B cell (primary cell): ENCODE data around the gene F12. TPM values are rescaled to one million over a fixed set of nuclear protein-coding genes. Genes with fewer than 3 reads are reported as not detected.

Experiments used
- ATAC-seq: fragments of 200-7000 bp; cut with Tn5 transposase; one replicate; pipeline ENCODE4 v1.10.0; 2021; ENCODE audit warnings: low read depth, mild to moderate bottlenecking, moderate number of reproducible peaks, moderate library complexity
- CTCF ChIA-PET: fragments of 350-600 bp; sonication (Branson Sonifier 250); formaldehyde crosslinking; loops from one replicate; lab custom pipeline; 2021; ENCODE audit warnings: antibody characterized with exemption, inconsistent platforms; lab: Charles Lee
- POLR2A ChIA-PET: fragments of 350-600 bp; sonication (Branson Sonifier 250); formaldehyde crosslinking; loops from one replicate; lab custom pipeline; 2021; ENCODE audit warnings: antibody characterized with exemption; lab: Charles Lee
- DNase-seq: peaks from one replicate; pipeline ENCODE4 v3.0.0; 2013
- H2AFZ ChIP-seq: 2 replicates; pipeline ENCODE4 v1.6.1; 2012; ENCODE audit warnings: mild to moderate bottlenecking, low read depth, low read length; ENCODE audit not compliant: insufficient read depth, poor library complexity, severe bottlenecking
- H3K27ac ChIP-seq, 2 donors: 1 replicate in 1 of 2; 2 replicates in 1 of 2; pipeline ENCODE4 v1.5.1; 2012 to 2013; ENCODE audit warnings: low read length in 2 of 2, mild to moderate bottlenecking in 2 of 2, moderate library complexity in 1 of 2
- H3K27me3 ChIP-seq, 4 experiments: fragments of 200-600 bp in 1 of 4; sonication (generic) in 1 of 4; replicated peaks in 1 of 4; 1 replicate in 2 of 4; 2 replicates in 2 of 4; pipeline versions ENCODE4 v1.6.1 to v1.7.0; 2013 to 2016; ENCODE audit warnings: low read length in 3 of 4, mild to moderate bottlenecking in 2 of 4, mixed read lengths in 1 of 4, moderate library complexity in 1 of 4; ENCODE audit not compliant: insufficient read depth in 4 of 4, control insufficient read depth in 3 of 4; ENCODE audit errors: control extremely low read depth in 1 of 4
- H3K36me3 ChIP-seq, 2 experiments: replicated peaks in 1 of 2; 1 replicate in 1 of 2; 2 replicates in 1 of 2; pipeline versions ENCODE4 v1.6.1 to v1.7.1; 2013; ENCODE audit warnings: low read length in 1 of 2; ENCODE audit not compliant: insufficient read depth in 2 of 2, control insufficient read depth in 1 of 2; ENCODE audit errors: control extremely low read depth in 1 of 2, extremely low read depth in 1 of 2
- H3K4me1 ChIP-seq, 2 donors: fragments of 200-600 bp in 1 of 2; sonication (generic) in 1 of 2; 1 replicate in 1 of 2; 2 replicates in 1 of 2; pipeline versions ENCODE4 v1.5.1 to v1.6.1; 2013 to 2017; ENCODE audit warnings: low read length in 2 of 2; ENCODE audit not compliant: control insufficient read depth in 2 of 2, insufficient read depth in 2 of 2
- H3K4me2 ChIP-seq: replicated peaks from 2 replicates; pipeline ENCODE3; 2012; ENCODE audit warnings: mild to moderate bottlenecking, low read depth, low read length; ENCODE audit not compliant: poor library complexity, severe bottlenecking
- H3K4me3 ChIP-seq, 5 experiments: fragments of 200-600 bp in 1 of 5; sonication (generic) in 1 of 5; 1 replicate in 3 of 5; 2 replicates in 2 of 5; pipeline versions ENCODE4 v1.5.1 to v1.7.0; 2011 to 2016; ENCODE audit warnings: low read length in 4 of 5, mild to moderate bottlenecking in 4 of 5, low read depth in 2 of 5, control low read depth in 1 of 5, moderate library complexity in 1 of 5; ENCODE audit not compliant: insufficient read depth in 1 of 5; ENCODE audit errors: control extremely low read depth in 1 of 5, extremely low read depth in 1 of 5
- H3K79me2 ChIP-seq: fragments of 200-600 bp; sonication (generic); one replicate; pipeline ENCODE4 v1.6.0; 2016; ENCODE audit warnings: low read length; ENCODE audit not compliant: control insufficient read depth, insufficient read depth
- H3K9ac ChIP-seq: fragments of 200-600 bp; sonication (generic); 2 replicates; pipeline ENCODE4 v1.6.1; 2017; ENCODE audit warnings: mild to moderate bottlenecking, low read length, moderate library complexity
- H3K9me3 ChIP-seq, 3 donors: one replicate each; pipeline versions ENCODE4 v1.6.1 to v1.7.1; 2013; ENCODE audit warnings: low read length in 2 of 3; ENCODE audit not compliant: control insufficient read depth in 2 of 3, insufficient read depth in 1 of 3; ENCODE audit errors: control extremely low read depth in 1 of 3
- H4K20me1 ChIP-seq: 2 replicates; pipeline ENCODE4 v1.6.0; 2012; ENCODE audit warnings: mild to moderate bottlenecking, low read length; ENCODE audit not compliant: insufficient read depth, control insufficient read depth, poor library complexity, severe bottlenecking
- H3K27ac Mint-ChIP-seq: one replicate; pipeline ENCODE4 v1.8.0; 2021; ENCODE audit warnings: mixed read lengths
- H3K27me3 Mint-ChIP-seq: one replicate; pipeline ENCODE4 v1.8.0; 2021; ENCODE audit warnings: mixed read lengths
- H3K4me1 Mint-ChIP-seq: one replicate; pipeline ENCODE4 v1.8.0; 2021; ENCODE audit warnings: mixed read lengths
- H3K4me3 Mint-ChIP-seq: one replicate; pipeline ENCODE4 v1.8.0; 2021; ENCODE audit warnings: mixed read lengths
- H3K9me3 Mint-ChIP-seq: one replicate; pipeline ENCODE4 v1.8.0; 2022; ENCODE audit warnings: mixed read lengths; ENCODE audit not compliant: insufficient read depth
- CTCF ChIP-seq: fragments of 200-600 bp; IDR thresholded peaks from one replicate; pipeline ENCODE4 v1.8.0; 2022; ENCODE audit warnings: antibody characterized with exemption, mild to moderate bottlenecking
- EZH2 ChIP-seq: IDR thresholded peaks from 2 replicates; pipeline ENCODE4 v1.6.1; 2012; ENCODE audit warnings: borderline replicate concordance, low read depth, mild to moderate bottlenecking, moderate library complexity, low read length; ENCODE audit not compliant: insufficient read depth, poor library complexity, severe bottlenecking
- WGBS: methylation state at CpG from one replicate; pipeline ENCODE4 v1.1.5; 2013; ENCODE audit warnings: missing lambda C conversion rate; ENCODE audit not compliant: insufficient coverage; 5-methylcytosine and 5-hydroxymethylcytosine counted together
- intact Hi-C: fragments of 100-400 bp; cut with micrococcal nuclease; formaldehyde crosslinking; loops from one replicate; pipeline ENCODE4 v1.10.0; 2022
- polyA plus RNA-seq: library from polyadenylated mRNA; depleted of rRNA; stranded (reverse); fragments of >200 nt; gene quantifications from 2 replicates; pipeline ENCODE4 v1.2.3, GENCODE V29; 2012
- total RNA-seq, 2 donors: library from RNA; stranded (reverse); fragments of 120-200 nt in 1 of 2; gene quantifications; 1 replicate in 1 of 2; 2 replicates in 1 of 2; pipeline versions ENCODE4 v1.2.3 to v1.2.4, GENCODE V29; 2013 to 2022

Gene F12
- total and polyA plus RNA-seq, 2 donors (not counting 1 experiment from before 2014, with no cell fraction given) = 3.1 TPM; not detected in 1

- H3K27ac ChIP-seq = no peak overlapping the region
- H4K20me1 ChIP-seq = peaks cover 98% of the 10 kb centered on the region
- H3K4me1 ChIP-seq = peaks cover 42 to 59% of the 10 kb centered on the region in 2 donors
- no peak overlapping the region for H3K4me3 ChIP-seq
- H3K4me3 Mint-ChIP-seq = no peak overlapping the region
- H3K27me3 Mint-ChIP-seq = no peaks in the 10 kb centered on the region
- intact Hi-C loops = no loop called here
- no peak overlapping the region for H3K9ac ChIP-seq
- peaks cover 62% of the 10 kb centered on the region for H3K4me1 Mint-ChIP-seq
- no peak overlapping the region for H3K4me2 ChIP-seq
- DNase-seq (peak; percentile 6), ATAC-seq (no peak)
- WGBS = 81% methylated on average over 11 of the region's 11 CpGs
- no peaks in the 10 kb centered on the region for H3K9me3 ChIP-seq
- no peaks in the 10 kb centered on the region for H3K9me3 Mint-ChIP-seq
- CTCF ChIA-PET = interaction anchor here (0.9 to 3.3 kb wide), 4 partner anchors 13 to 54 kb away, joined by 3 to 9 read pairs (median 4); partner anchors contain the start of gene LMAN2
- TF ChIP-seq EZH2 (no peak), CTCF (no peak)
- POLR2A ChIA-PET = no interaction called here
- peaks cover 0 to 53% of the 10 kb centered on the region in 2 experiments for H3K36me3 ChIP-seq
- H2AFZ ChIP-seq = no peak overlapping the region
- H3K27ac Mint-ChIP-seq = no peak overlapping the region
- H3K79me2 ChIP-seq = peaks cover 71% of the 10 kb centered on the region
- no peaks in the 10 kb centered on the region for H3K27me3 ChIP-seq
These were observed 45.0 kb downstream of the F12 start for GRCh38 chr5:177364159-177364962.

- H3K27me3 ChIP-seq = no peaks in the 10 kb centered on the region
- ATAC-seq = no peak
- H2AFZ ChIP-seq = no peak overlapping the region
- 20% methylated on average over 1 of the region's 10 CpGs for WGBS
- H3K36me3 ChIP-seq = peaks cover 0 to 48% of the 10 kb centered on the region in 2 experiments
- H3K9me3 ChIP-seq = no peaks in the 10 kb centered on the region
- intact Hi-C loops = no loop called here
- H3K4me2 ChIP-seq = peak overlapping the region; percentile 81
- Mint-ChIP-seq H3K4me3 (peak overlapping the region; percentile 86), H3K4me1 (peaks cover 63% of the 10 kb centered on the region), H3K9me3 (no peaks in the 10 kb centered on the region), H3K27me3 (no peaks in the 10 kb centered on the region), H3K27ac (no peak overlapping the region)
- H4K20me1 ChIP-seq = peaks cover 98% of the 10 kb centered on the region
- H3K9ac ChIP-seq = peak overlapping the region; percentile 54
- peak overlapping the region in 3 of 5 experiments; percentile 45 to 52 (median 52) for H3K4me3 ChIP-seq
- ChIA-PET POLR2A (no interaction called here), CTCF (interaction anchor here (1.5 to 3.3 kb wide), 2 partner anchors 12 to 53 kb away, joined by 5 to 9 read pairs; partner anchors contain the start of gene LMAN2)
- peaks cover 79% of the 10 kb centered on the region for H3K79me2 ChIP-seq
- H3K27ac ChIP-seq = peak overlapping the region in 1 of 2 donors; percentile 8
- H3K4me1 ChIP-seq = peaks cover 46 to 60% of the 10 kb centered on the region in 2 donors
- DNase-seq = no peak
- no peak for TF ChIP-seq CTCF
- no peak for TF ChIP-seq EZH2
These were observed 45.8 kb downstream of the F12 start for GRCh38 chr5:177363565-177363964.
